ENCODE data around the gene PMS1.

DNA sequence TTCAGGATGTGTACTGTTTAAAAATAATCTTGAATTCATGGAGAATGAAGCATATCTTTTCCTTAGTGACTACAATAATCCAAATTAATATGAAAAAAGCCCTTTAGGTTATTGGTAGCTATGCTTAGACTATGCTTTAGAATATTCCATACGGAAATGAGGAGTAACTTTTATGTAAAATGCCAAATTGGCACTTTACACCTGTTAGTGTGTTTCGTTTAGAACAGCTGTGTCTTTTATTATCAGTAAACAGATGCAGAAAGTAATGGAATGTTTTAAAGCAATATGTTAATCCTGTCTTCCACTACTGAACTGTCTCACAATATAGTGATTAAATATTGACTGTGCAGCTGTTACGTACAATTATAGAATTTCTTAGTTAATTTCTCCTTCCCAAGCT, 129.6 kb downstream of the PMS1 start:
- no peak for TF ChIP-seq POLR2AphosphoS5 (IDR thresholded peaks at IDR 0.05; ENCODE audit: low read depth, low read length)
- TF ChIP-seq POLR2A (IDR thresholded peaks at IDR 0.05; ENCODE audit: low read depth, low read length): no peak
- TF ChIP-seq TAF1 (IDR thresholded peaks at IDR 0.05; ENCODE audit: borderline replicate concordance, low read depth, low read length): no peak
